HG03039 (cell line): Measurements from ENCODE around the gene SLC25A6.
"Not testable (repeated sequence)": the region's sequence is repeated elsewhere in the genome, so short reads cannot be mapped to it uniquely, and the experiment has no call there.

ENCODE experiments used
- ATAC-seq: cut with Tn5 transposase; IDR thresholded peaks from one replicate; pipeline ENCODE4 v1.9.1; 2021; ENCODE audit warnings: mild to moderate bottlenecking, moderate library complexity; ENCODE audit not compliant: unreplicated experiment

SLC25A6 gene

DNA sequence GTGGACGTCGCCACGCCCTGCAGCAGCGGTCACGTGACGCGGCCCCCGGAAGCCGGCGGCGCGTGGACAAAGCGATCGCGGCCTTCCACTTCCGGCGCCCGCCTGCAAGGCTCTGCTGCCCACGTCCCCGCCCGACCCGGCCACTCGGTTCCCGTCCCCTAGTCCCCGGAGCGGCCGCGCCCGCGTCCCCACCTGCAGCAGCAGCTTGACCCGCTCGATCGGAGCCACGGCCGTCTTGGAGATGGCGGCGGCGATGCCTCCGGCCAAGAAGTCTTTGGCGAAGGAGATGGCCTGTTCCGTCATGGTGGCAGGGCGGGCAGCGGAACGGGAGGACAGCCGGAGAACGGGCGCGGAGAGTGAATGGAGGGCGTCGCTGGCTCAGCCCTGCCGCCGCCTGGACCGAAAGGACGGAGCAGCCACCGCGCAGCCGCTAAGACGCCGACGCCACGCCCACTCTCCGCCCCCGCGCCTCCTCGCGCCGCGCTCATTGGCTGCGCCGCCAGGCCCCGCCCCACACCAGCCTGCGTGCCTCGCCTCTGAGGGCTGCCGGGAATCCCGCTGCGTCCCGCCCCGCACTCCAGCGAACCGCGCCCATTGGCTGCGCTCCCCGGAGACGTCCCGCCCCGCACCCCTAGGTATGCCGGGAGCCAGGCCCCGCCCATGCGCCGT, at the start of gene SLC25A6:
Gene SLC25A6, minus strand, starts transcription at position 407 of the 669 bp plus-strand sequence. Its CDS starts 104 bp downstream, at position 303.
- ATAC-seq = peak; percentile 89

- no peak for ATAC-seq
These were observed 48.6 kb upstream of the SLC25A6 start for GRCh38 chrX:1440506-1440905.

- ATAC-seq = no peak
These were observed 43.5 kb upstream of the SLC25A6 start for GRCh38 chrX:1435241-1435895.

GRCh38 chrX:1434871-1435240, 42.9 kb upstream of the SLC25A6 start:
- no peak for ATAC-seq

GRCh38 chrX:1433646-1434357, 41.9 kb upstream of the SLC25A6 start:
- no peak for ATAC-seq

DNA sequence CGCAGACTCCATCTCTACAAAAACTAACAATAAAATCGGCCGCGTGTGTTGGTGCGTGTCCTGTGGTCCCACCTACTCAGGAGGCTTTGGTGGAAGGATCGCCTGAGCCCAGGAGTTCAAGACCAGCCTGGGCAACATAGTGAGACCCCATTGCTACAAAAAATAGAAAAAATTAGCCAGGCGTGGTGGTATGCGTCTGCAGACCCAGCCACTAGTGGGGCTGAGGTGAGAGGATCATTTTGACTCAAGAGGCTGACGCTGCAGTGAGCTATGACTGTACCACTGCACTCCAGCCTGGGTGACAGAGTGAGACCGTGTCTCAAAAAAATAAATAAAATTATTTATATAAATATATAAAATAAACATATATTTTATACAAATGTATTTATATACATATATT, 38.5 kb upstream of the SLC25A6 start:
- ATAC-seq = no peak

DNA sequence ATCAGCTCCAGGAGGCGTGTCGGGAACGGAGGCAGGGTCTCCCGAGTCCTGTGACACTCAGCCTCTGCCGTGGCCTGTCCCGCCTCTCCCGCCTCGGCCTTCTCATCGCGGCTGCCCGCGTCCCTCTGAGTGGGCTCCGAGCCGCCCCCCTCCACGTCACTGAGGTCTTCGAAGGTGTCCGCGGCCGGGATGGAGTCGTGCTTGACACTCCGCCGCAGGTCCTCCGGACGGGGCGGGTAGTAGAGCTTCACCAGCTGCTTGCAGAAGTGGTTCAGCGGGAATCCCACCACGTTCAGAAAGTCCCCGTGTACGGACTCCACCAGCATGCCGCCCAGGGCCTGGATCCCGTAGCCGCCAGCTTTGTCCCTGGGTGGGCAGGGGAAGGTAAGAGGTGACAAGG, 35.8 kb upstream of the SLC25A6 start:
- no peak for ATAC-seq

DNA sequence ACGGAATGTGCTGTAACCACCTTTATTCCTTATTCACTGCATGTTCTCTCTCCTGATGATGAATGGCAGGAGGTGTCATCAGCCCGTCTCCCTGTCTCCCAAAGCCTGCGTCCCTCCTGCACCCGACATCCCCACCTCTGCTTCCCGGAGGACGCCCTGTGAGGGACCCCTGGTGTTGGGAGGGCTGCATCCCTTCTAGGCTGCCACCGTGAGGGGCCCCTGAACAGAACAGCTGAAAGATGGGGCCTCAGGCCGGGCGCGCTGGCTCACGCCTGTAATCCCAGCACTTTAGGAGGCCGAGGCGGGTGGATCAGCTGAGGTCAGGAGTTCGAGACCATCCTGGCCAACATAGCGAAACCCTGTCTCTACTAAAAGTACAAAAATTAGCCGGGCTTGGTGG, 34.4 kb upstream of the SLC25A6 start:
- not testable (repeated sequence) for ATAC-seq

DNA sequence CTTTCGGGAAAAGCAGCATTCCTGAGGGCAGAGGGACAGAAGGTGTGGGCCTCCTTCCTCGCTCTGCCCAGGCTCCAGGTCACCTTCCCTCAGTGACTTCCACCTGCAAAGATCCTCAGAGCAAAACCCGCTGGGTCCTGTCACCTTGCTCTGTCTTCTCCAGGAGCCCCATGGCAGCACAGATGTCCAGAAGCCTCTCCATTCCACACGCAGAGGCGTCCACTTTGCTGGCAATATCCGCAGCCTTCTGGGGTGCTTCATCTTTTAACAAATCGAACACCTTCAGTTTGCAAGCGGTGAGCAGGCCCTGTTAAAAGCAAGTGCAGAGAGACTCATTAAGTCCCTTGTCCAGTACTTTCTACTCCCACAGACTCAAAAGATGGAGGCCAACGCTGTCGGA, 33.5 kb upstream of the SLC25A6 start:
- no peak for ATAC-seq

- ATAC-seq = no peak
These were observed 32.4 kb upstream of the SLC25A6 start for GRCh38 chrX:1424147-1424851.

DNA sequence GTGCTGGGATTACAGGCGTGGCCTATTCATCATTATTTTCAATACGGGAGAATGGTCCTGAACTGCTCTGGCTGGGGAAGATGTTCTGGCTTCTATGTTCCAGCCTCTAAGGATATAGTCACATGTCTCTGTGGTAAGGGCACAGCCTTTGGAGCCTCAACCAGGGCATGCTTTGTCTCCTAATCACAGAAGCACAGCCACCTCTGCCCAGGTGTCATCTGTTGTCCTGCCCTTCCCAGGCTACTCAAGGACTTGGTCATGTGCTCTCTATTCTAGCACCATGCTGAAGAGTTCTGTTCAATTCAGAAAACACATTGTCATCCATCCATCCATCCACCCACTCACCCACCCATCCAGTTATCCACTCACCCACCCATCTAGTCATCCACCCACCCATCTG, 31.3 kb upstream of the SLC25A6 start:
- no peak for ATAC-seq

- ATAC-seq = no peak
These were observed 30.2 kb upstream of the SLC25A6 start for GRCh38 chrX:1422135-1422465.

GRCh38 chrX:1421433-1422134, 29.7 kb upstream of the SLC25A6 start:
- ATAC-seq = no peak

DNA sequence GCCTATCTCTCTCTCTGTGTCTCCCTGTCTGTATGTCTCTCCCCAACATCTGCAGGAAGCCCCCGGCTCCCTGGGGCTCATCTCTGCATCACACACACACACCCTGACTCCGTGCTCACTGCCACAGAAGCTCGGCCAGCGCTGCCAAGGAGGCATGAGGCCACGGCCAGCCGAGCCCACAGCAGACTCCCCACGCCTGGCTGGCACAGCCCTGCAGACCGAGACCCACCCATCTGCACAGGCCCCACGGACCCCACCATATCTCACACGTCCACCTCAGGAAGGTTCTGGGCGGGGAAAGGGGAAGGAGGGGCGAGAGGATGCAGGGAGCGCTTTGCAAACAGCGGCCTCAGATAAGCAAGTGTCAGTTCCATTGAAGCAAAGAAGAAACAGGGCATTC, 28.5 kb upstream of the SLC25A6 start:
- ATAC-seq = no peak

DNA sequence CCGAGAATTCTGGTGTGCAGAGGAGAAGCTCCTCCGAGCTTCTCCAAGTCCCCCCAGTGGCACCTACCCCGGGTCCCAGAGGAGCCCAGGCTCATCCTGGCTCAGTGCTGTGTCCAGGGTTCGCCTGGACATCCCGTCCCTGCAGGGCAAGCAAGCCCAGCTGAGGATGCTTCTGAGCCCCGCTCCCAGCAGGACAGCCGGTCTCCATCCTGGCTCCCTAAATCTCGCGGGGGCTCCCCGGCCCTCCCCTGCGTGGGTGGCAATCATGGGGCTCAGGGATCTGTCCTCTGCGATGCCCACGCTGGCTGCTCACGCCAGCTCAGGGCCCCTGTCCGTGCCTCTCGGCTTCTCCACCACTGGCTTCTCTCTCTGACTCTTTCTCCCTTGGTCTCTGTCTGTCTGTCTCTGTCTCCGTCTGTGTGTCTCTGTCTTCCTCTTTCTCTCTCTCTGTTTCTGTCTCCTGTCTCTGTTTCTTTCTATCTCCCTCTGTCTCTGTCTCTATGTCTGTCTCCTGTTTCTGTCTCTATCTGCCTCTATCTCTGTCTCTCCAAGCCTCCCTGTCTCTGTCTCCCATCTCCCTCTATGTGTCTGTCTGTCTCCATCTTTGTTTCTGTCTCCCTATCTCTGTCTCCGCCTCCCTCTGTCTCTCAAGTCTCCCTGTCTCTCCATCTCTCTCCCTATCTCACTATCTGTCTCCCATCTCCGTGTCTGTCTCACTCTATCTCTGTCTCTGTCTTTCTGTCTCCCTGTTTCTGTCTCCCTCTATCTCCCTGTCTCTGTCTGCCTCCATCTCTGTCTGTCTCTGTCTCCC, 27.8 kb upstream of the SLC25A6 start:
- ATAC-seq = no peak

DNA sequence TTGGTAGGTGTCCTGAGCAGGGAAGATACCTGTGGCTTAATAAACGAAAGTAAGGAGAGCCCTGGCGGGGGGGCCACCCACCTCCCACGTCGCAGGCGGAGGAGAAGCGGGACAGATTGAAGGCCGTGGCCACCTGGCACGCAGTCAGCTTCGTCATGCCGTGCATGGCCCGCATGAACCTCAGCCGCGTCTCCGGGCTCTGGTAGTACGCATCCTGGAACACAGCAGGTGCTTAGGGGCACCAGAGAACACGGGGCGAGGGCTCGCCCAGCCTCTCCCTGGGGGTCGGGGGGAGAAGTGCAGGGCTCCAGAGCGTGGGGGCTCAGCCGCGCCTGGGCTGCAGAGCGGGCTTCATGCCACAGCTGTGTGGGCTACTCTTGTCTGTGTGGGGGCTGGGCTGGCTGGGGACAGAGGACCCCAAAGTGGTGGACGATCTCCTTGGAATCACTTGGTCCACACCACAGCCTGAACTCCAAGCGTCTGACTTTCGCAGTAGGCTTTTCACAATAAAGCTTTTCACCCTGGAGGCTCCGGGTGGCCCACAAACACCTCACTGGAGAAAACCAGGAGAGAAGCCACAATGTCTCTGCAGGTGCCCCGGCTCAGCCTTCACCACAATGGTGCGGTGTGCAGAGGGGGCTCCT, 27.1 kb upstream of the SLC25A6 start:
- no peak for ATAC-seq

GRCh38 chrX:1417921-1418771, 26.2 kb upstream of the SLC25A6 start:
- ATAC-seq = no peak

DNA sequence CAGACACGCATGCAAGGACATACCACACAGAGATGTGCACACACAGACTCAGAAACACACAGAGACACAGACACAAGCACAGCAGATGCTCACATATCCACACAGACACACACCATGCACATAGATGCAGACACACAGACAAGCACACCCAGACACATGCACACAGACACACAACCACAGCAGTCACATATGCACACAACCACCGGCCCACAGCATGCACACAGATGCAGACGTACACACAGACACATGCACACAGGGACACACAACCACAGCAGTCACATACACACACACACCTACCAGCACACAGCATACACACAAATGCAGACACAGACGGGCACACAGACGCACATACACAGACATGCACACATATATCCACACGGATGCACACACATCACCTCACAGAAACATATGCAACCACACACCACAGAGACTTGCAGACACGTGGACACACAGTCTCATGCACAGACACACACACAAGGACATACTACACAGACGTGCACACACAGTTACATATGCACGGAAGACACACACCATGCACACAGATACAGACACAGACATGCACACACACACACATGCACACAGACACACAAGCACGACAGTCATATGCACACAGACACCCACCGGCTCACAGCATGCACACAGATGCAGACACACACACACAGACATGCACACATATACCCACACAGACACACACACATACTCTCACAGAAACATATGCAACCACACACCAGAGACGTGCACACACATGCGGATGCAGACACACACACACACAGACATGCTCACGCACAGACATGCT, 25.2 kb upstream of the SLC25A6 start:
- ATAC-seq = no peak
